Testis (tissue), 3 donors: ENCODE data around the gene DUSP22. TPM values are rescaled to one million over a fixed set of nuclear protein-coding genes. Genes with fewer than 3 reads are reported as not detected.

ENCODE experiments used
- DNase-seq: peaks from one replicate; pipeline ENCODE4 v3.0.0-alpha.2; 2019
- H3K27ac ChIP-seq, 2 donors: fragments of 200-600 bp; sonication (generic); one replicate each; pipeline ENCODE4 v1.5.1; 2019
- H3K27me3 ChIP-seq: fragments of 200-600 bp; sonication (generic); one replicate; pipeline ENCODE4 v1.5.1; 2019
- H3K36me3 ChIP-seq: fragments of 200-600 bp; sonication (generic); one replicate; pipeline ENCODE4 v1.5.1; 2017; ENCODE audit warnings: low read depth; ENCODE audit errors: missing control alignments
- H3K4me1 ChIP-seq: fragments of 200-600 bp; sonication (generic); one replicate; pipeline ENCODE4 v1.5.1; 2019
- H3K4me3 ChIP-seq, 2 donors: fragments of 200-600 bp; sonication (generic); one replicate each; pipeline ENCODE4 v1.5.1; 2017 to 2019
- H3K9me3 ChIP-seq: fragments of 200-600 bp; sonication (generic); one replicate; pipeline ENCODE4 v1.5.1; 2017
- CTCF ChIP-seq, 3 experiments: fragments of 450-650 bp in 2 of 3; fragments of 200-600 bp in 1 of 3; sonication (generic) in 1 of 3; IDR thresholded peaks; one replicate each; pipeline ENCODE4 v1.5.1; 2016 to 2019; ENCODE audit warnings: antibody characterized with exemption in 3 of 3, mild to moderate bottlenecking in 2 of 3, moderate library complexity in 1 of 3
- POLR2A ChIP-seq: fragments of 450-650 bp; IDR thresholded peaks from one replicate; pipeline ENCODE4 v1.6.1; 2017; ENCODE audit warnings: antibody characterized with exemption, mild to moderate bottlenecking, moderate library complexity
- WGBS, 2 donors: methylation state at CpG; one replicate each; pipeline ENCODE4 v1.1.5; 2018; 5-methylcytosine and 5-hydroxymethylcytosine counted together
- intact Hi-C: fragments of 100-400 bp; cut with DNase I; formaldehyde crosslinking; loops from one replicate; pipeline ENCODE4 v1.15.1; 2023; ENCODE audit warnings: low total_unique reads
- polyA plus RNA-seq: library from polyadenylated mRNA; stranded (reverse); fragments of 350-450 nt; fragmentation: Illumina TruSeq; extraction: RNeasy Lipid Tissue Mini Kit (QIAGEN cat#74804); gene quantifications from one replicate; pipeline ENCODE4 v1.2.3, GENCODE V29; 2014; ENCODE audit warnings: low read depth, low replicate concordance; ENCODE audit not compliant: insufficient read depth
- total RNA-seq, 2 donors: library from RNA; depleted of rRNA; stranded (reverse); fragments of >200 nt; gene quantifications; one replicate each; pipeline ENCODE4 v1.2.3, GENCODE V29; 2016

The DUSP22 gene
- total and polyA plus RNA-seq, 3 donors from 2014 or later = 112 to 158 (median 129) TPM

DNA sequence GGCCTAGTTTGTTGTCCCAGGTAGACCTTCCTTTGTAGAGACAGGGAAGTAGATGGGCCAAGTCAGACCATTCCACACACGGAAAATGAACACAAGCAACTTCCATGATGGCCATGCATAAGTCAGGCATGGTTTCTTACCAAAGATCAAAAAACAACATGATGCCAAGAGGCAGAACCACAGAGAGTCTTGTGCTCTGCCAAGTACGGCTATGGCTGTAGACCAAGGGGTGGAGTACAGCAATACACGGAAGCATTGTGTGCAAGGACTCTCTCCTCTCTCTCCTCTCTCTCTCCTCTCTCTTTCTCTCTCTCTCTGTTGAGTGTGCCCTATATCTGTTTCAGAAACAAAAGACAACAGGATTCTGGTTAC, 4.8 kb upstream of the DUSP22 start:
- WGBS, 2 donors = 76 to 79% methylated on average over 3 of the region's 3 CpGs
- DNase-seq = no peak
- intact Hi-C loops = no loop called here

GRCh38 chr6:288866-289265, 3.4 kb upstream of the DUSP22 start:
- Histone ChIP-seq H3K4me3 (no peak overlapping the region), H3K36me3 (no peaks in the 10 kb centered on the region), H3K4me1 (peaks cover 5% of the 10 kb centered on the region), H3K9me3 (no peaks in the 10 kb centered on the region), H3K27me3 (no peaks in the 10 kb centered on the region), H3K27ac (no peak overlapping the region)
- TF ChIP-seq POLR2A = no peak
- TF ChIP-seq CTCF (IDR thresholded peaks at IDR 0.05) = no peak
- intact Hi-C loops = no loop called here
- no peak for DNase-seq
- WGBS, 2 donors = 79 to 83% methylated on average over 3 of the region's 3 CpGs

More for the DNA sequence above, 4.8 kb upstream of the DUSP22 start:
- no peaks in the 10 kb centered on the region for H3K9me3 ChIP-seq
- H3K27ac ChIP-seq = no peak overlapping the region
- H3K36me3 ChIP-seq = no peaks in the 10 kb centered on the region
- H3K4me3 ChIP-seq = no peak overlapping the region
- TF ChIP-seq POLR2A = no peak
- TF ChIP-seq CTCF (IDR thresholded peaks at IDR 0.05) = no peak
- H3K4me1 ChIP-seq = peaks cover 5% of the 10 kb centered on the region
- no peaks in the 10 kb centered on the region for H3K27me3 ChIP-seq

- Histone ChIP-seq H3K9me3 (no peaks in the 10 kb centered on the region), H3K27me3 (no peaks in the 10 kb centered on the region), H3K36me3 (no peaks in the 10 kb centered on the region), H3K27ac (no peak overlapping the region), H3K4me3 (no peak overlapping the region), H3K4me1 (peaks cover 5% of the 10 kb centered on the region)
- TF ChIP-seq POLR2A (no peak), CTCF (IDR thresholded peaks at IDR 0.05) (no peak)
- DNase-seq = no peak
- WGBS, 2 donors = 59 to 61% methylated on average over 9 of the region's 9 CpGs
- intact Hi-C loops = no loop called here
Measured at GRCh38 chr6:290111-290922, 2.0 kb upstream of the DUSP22 start.

DNA sequence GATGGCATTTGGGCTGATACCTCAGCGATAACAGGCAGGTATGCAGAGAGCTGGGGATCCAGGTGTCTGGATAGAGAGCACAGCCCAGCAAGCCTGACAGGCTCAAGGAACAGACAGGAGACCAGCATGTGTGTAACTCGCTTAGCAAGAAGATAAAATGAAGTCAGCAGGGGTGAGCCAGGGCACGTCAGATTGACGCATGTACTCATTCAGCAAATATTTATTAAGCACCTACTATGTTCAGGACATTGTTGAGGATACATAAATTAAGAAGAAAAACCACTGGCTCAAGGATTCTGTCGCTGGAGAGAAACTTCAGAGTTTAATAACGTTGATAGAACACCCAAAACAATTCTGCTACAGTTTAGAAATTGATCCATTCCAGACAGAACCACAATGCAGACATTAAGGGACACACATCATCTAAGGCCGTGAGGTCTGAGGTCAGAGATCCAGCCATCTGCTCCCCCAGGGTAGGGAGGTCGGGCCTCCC, 1.0 kb upstream of the DUSP22 start:
- peak overlapping the region; percentile 95 to 97 for H3K27ac ChIP-seq
- H3K4me1 ChIP-seq = peaks cover 5% of the 10 kb centered on the region
- no peaks in the 10 kb centered on the region for H3K9me3 ChIP-seq
- intact Hi-C loops = no loop called here
- 38 to 41% methylated on average over 8 of the region's 8 CpGs for WGBS, 2 donors
- no peaks in the 10 kb centered on the region for H3K27me3 ChIP-seq
- H3K36me3 ChIP-seq = no peaks in the 10 kb centered on the region
- TF ChIP-seq POLR2A (no peak), CTCF (IDR thresholded peaks at IDR 0.05) (no peak)
- H3K4me3 ChIP-seq = peak overlapping the region; percentile 75 to 92
- DNase-seq = no peak
